NB4 (cell line): ENCODE data around the gene PAQR7.

Experiments
- DNase-seq: peaks from one replicate; pipeline ENCODE4 v3.0.0; 2010; ENCODE audit warnings: low read depth
- H3K4me3 ChIP-seq: one replicate; pipeline ENCODE4 v1.5.1; 2011; ENCODE audit warnings: mild to moderate bottlenecking, low read depth, low read length, moderate library complexity
- CTCF ChIP-seq: IDR thresholded peaks from one replicate; pipeline ENCODE4 v1.5.1; 2012; ENCODE audit warnings: low read depth, low read length
- MYC ChIP-seq: IDR thresholded peaks from 2 replicates; pipeline ENCODE4 v1.6.1; 2011; ENCODE audit warnings: low read depth, low read length
- POLR2A ChIP-seq: IDR thresholded peaks from 2 replicates; pipeline ENCODE4 v1.6.1; 2011; ENCODE audit warnings: mild to moderate bottlenecking; ENCODE audit not compliant: insufficient read length; ENCODE audit errors: extremely low read depth
- TF ChIP-seq, protein P1 (sequence below): IDR thresholded peaks from 2 replicates; pipeline ENCODE4 v1.6.1; 2011; ENCODE audit warnings: low read depth, low read length

PAQR7 gene

DNA sequence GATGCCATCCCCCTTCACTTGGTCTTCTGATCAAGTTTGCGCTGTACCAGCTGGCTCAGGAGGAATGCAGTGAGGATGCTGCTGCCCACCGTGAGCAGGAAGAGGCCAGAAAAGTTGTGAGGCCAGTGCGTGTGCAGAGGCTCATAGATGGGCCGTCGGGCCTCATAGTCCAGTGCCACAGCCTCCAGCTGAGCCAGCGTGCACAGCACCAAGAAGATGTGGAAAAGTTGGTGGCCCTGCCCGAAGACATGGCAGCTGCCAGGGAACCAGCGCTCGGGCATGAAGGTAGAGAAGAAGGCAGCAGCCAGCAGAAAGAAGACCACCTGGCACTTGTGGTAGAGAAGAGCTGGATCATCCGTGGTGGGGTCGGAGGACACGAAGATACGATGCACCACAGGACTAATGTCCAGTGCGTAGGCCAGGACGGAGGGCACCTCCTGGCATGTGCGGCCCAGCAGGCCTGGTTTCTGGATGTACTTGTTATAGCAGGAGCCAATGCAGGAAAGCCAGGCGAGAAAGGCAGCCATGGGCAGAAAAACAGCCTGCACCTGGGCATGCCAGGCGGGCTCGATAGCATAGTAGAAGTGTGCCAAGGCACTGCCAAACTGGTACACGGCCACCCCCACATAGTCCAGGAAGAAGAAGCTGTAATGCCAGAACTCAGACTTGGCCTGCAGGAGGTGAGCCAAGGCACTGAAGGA is 12.6 kb downstream of the PAQR7 start:
- TF ChIP-seq, protein P1, sequence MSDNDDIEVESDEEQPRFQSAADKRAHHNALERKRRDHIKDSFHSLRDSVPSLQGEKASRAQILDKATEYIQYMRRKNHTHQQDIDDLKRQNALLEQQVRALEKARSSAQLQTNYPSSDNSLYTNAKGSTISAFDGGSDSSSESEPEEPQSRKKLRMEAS, result no peak
- TF ChIP-seq MYC (no peak), CTCF (no peak), POLR2A (no peak)
- H3K4me3 ChIP-seq, result no peak overlapping the region
- DNase-seq, result no peak

DNA sequence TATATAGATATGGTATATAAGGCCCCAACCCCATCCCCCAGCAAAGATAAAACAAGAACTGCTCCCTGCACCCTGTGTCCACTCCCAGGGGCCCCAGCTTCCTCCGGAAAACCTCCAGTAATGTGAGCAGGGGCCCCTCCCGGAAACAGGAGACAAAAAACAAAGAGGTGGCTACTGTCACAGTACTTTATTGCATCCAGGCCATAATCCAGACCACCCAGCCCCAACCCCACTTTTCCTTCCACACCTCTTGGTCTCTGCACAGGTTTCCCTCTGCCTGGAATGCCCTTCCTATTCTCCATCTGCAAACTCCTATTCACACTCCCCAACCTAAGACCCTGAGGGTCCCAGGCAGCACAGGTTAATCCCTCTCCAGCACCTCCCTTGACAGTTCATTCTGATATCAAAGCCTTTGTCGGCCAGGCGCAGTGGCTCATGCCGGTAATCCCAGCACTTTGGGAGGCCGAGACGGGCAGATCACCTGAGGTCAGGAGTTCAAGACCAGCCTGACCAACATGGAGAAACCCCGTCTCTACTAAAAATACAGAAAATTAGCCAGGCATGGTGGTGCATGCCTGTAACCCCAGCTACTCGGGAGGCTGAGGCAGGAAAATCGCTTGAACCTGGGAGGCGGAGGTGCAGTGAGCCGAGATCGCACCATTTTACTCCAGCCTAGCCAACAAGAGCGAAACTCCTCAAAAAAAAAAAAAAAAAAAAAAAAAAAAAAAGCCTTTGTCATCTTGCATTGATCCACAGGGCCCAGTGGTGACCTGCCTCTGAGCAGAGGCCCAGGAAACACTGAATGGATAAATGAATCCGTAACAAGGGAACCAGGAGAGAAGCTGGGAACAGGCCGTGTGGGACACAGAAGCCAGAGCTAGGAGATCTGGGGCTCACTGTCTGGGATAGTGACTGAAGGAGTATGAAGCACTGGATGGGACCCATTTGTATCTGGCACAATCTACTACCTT is 13.9 kb downstream of the PAQR7 start:
- TF ChIP-seq CTCF, result no peak
- no peak for TF ChIP-seq POLR2A
- TF ChIP-seq, protein P1, result no peak
- TF ChIP-seq MYC, result no peak; the same call in 1 of the 2 replicates
- H3K4me3 ChIP-seq, result peak overlapping the region; percentile 80
- peak; percentile 91 for DNase-seq

DNA sequence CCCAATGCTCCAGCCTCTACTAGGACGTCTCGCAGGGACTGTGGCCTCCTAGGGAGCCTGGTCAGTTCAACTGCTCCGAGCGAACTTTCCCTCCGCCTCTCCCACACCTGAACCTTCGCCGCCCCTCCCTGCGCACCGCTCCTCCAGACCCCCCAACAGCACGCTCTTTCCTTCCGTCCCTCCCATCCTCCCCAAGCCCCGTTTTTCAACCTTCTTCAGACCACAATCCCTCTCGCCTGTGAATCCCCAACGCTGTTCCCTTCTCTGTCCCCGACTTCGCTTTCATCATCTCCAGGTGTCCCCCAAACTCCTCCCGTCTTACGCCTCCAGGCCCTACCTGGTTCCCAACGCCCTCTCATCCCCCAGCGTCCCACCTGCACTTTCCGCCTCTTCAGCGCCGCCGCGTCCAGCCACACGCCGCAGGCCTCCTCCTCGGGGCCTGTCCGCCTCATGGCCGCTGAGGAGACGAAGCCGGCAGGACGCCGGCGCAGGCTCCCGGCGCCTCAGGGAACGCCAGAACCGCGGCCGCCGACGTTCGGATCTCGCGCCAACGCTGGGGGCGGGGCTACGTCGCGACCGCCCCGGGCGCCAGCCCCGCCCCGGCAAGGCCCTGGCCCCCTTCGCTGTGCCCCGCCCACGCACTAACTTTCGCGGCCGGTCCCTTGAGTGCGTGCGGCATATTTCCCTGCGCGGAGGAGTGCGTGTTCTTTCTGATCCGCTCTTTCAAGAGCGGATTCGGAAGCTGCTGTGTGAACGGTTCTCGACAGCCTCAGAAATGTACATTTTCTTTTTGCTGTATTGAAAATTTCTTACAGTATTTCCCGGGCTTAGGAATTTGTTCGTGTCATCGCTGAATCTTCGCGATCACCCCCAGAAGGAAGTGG is 16.4 kb downstream of the PAQR7 start, which contains the start of gene AUNIP:
AUNIP (minus strand) TSS at position 552 of the 884 bp plus-strand sequence; CDS start at position 452, 100 bp downstream.
- DNase-seq, result peak; percentile 93
- H3K4me3 ChIP-seq, result peak within 1 kb of the TSS; percentile 95
- TF ChIP-seq CTCF, result no peak
- TF ChIP-seq POLR2A, result peak; percentile 86
- TF ChIP-seq, protein P1, result peak; percentile 72

GRCh38 chr1:25858494-25858893 is 17.0 kb downstream of the PAQR7 start:
- DNase-seq, result peak; percentile 62
- H3K4me3 ChIP-seq, result peak overlapping the region; percentile 95
- TF ChIP-seq CTCF (no peak), MYC (no peak), POLR2A (no peak)
- TF ChIP-seq, protein P1, result no peak

DNA sequence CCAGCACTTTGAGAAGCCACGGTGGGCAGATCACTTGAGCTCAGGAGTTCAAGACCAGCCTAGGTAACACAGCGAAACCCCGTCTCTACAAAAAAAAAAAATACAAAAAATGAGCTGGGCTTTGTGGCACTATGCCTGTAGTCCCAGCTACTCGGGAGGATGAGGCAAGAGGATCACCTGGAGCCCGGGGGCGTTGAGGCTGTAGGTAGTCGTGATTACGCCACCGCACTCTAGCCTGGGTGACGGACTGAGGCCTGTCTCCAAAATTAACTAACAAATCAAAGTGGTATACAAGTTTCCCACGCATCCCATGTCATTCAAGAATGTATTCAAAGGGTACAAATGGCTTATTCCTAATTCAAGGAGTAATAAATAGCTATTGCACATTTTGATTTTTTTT is 18.7 kb downstream of the PAQR7 start:
- DNase-seq, result no peak
- H3K4me3 ChIP-seq, result no peak overlapping the region
- TF ChIP-seq POLR2A (no peak), MYC (no peak), CTCF (no peak)
